IMR-90 (cell line): ENCODE measurements around the gene FAM81A. TPM values are rescaled to one million over a fixed set of nuclear protein-coding genes. Genes with fewer than 3 reads are reported as not detected.

Experiments
- ATAC-seq: fragments of 200-7000 bp; cut with Tn5 transposase; 2 replicates; pipeline ENCODE4 v1.9.1; 2020; ENCODE audit warnings: low read depth, mild to moderate bottlenecking, moderate library complexity
- BruUV-seq: library from RNA; stranded (reverse); fragments of 400-500 nt; replicated peaks from 2 replicates; lab custom pipeline; 2021; lab: Mats Ljungman, UMichigan
- CTCF ChIA-PET: fragments of 300-600 bp; formaldehyde crosslinking; extraction: SDS; loops from one replicate; lab custom pipeline; 2021; ENCODE audit warnings: antibody characterized with exemption; lab: Yijun Ruan, JAX
- POLR2A ChIA-PET: fragments of 300-600 bp; sonication (Branson Sonifier 250); formaldehyde crosslinking; loops from one replicate; lab custom pipeline; 2022; ENCODE audit warnings: antibody characterized with exemption; ENCODE audit not compliant: unreplicated experiment; lab: Charles Lee
- DNase-seq: peaks from one replicate; pipeline ENCODE4 v3.0.0; 2013
- H2AFZ ChIP-seq: replicated peaks from 2 replicates; pipeline ENCODE3; 2013; ENCODE audit warnings: low read length, mild to moderate bottlenecking; ENCODE audit not compliant: poor library complexity
- H2AK5ac ChIP-seq: 2 replicates; pipeline ENCODE4 v1.6.1; 2013; ENCODE audit warnings: low read depth, low read length, inconsistent platforms
- H2AK9ac ChIP-seq: replicated peaks from 2 replicates; pipeline ENCODE3; 2013; ENCODE audit warnings: mild to moderate bottlenecking, low read depth, low read length, moderate library complexity; ENCODE audit not compliant: poor library complexity
- H2BK120ac ChIP-seq: 2 replicates; pipeline ENCODE4 v1.6.1; 2013; ENCODE audit warnings: low read depth, low read length, inconsistent platforms
- H2BK15ac ChIP-seq: 3 replicates; pipeline ENCODE4 v1.6.1; 2013; ENCODE audit warnings: low read depth, low read length, inconsistent platforms
- H2BK20ac ChIP-seq: 2 replicates; pipeline ENCODE4 v1.6.1; 2013; ENCODE audit warnings: low read depth, mild to moderate bottlenecking, inconsistent platforms, low read length, moderate library complexity
- H2BK5ac ChIP-seq: 2 replicates; pipeline ENCODE4 v1.6.1; 2013; ENCODE audit warnings: mild to moderate bottlenecking, low read depth, low read length, inconsistent platforms; ENCODE audit not compliant: poor library complexity, severe bottlenecking
- H3K14ac ChIP-seq: replicated peaks from 2 replicates; pipeline ENCODE4 v1.6.1; 2013; ENCODE audit warnings: low read depth, low read length, inconsistent platforms
- H3K18ac ChIP-seq: 2 replicates; pipeline ENCODE4 v1.6.1; 2013; ENCODE audit warnings: low read depth, low read length, control low read depth
- H3K23ac ChIP-seq: 2 replicates; pipeline ENCODE4 v1.6.1; 2013; ENCODE audit warnings: low read depth, low read length, inconsistent platforms
- H3K27ac ChIP-seq: 2 replicates; pipeline ENCODE4 v1.5.1; 2013; ENCODE audit warnings: mild to moderate bottlenecking, control low read depth, low read length; ENCODE audit not compliant: insufficient read depth
- H3K27me3 ChIP-seq: 2 replicates; pipeline ENCODE4 v1.6.1; 2013; ENCODE audit warnings: low read length; ENCODE audit not compliant: control insufficient read depth, insufficient read depth
- H3K36me3 ChIP-seq: 2 replicates; pipeline ENCODE4 v1.6.1; 2013; ENCODE audit warnings: low read length, mixed read lengths; ENCODE audit not compliant: control insufficient read depth, insufficient read depth
- H3K4ac ChIP-seq: 2 replicates; pipeline ENCODE4 v1.6.1; 2013; ENCODE audit warnings: low read depth, low read length, inconsistent platforms
- H3K4me1 ChIP-seq: 2 replicates; pipeline ENCODE4 v1.6.1; 2013; ENCODE audit warnings: low read length, mixed read lengths; ENCODE audit not compliant: control insufficient read depth, insufficient read depth
- H3K4me2 ChIP-seq: 2 replicates; pipeline ENCODE4 v1.6.1; 2013; ENCODE audit warnings: low read depth, mild to moderate bottlenecking, control low read depth, low read length, moderate library complexity
- H3K4me3 ChIP-seq: 2 replicates; pipeline ENCODE4 v1.5.1; 2013; ENCODE audit warnings: low read depth, mild to moderate bottlenecking, control low read depth, low read length, moderate library complexity; ENCODE audit not compliant: insufficient read depth
- H3K56ac ChIP-seq: 2 replicates; pipeline ENCODE4 v1.6.1; 2013; ENCODE audit warnings: low read length, inconsistent platforms; ENCODE audit not compliant: insufficient read depth; ENCODE audit errors: extremely low read depth
- H3K79me1 ChIP-seq, 2 experiments: 2 replicates each; pipeline ENCODE4 v1.6.1; 2013; ENCODE audit warnings: low read length in 2 of 2, inconsistent platforms in 1 of 2, low read depth in 1 of 2
- H3K9ac ChIP-seq: 2 replicates; pipeline ENCODE4 v1.6.1; 2013; ENCODE audit warnings: low read depth, low read length, control low read depth
- H3K9me1 ChIP-seq: 2 replicates; pipeline ENCODE4 v1.6.1; 2013; ENCODE audit warnings: low read length, inconsistent platforms; ENCODE audit not compliant: insufficient read depth
- H3K9me3 ChIP-seq: 2 replicates; pipeline ENCODE4 v1.6.1; 2013; ENCODE audit warnings: low read length; ENCODE audit not compliant: control insufficient read depth, insufficient read depth
- H4K20me1 ChIP-seq: 2 replicates; pipeline ENCODE4 v1.6.1; 2013; ENCODE audit warnings: low read length, inconsistent platforms; ENCODE audit not compliant: insufficient read depth
- H4K5ac ChIP-seq: 2 replicates; pipeline ENCODE4 v1.6.1; 2013; ENCODE audit warnings: mild to moderate bottlenecking, low read depth, low read length, control low read depth
- H4K8ac ChIP-seq, 2 experiments: 2 replicates each; pipeline ENCODE4 v1.6.1; 2013; ENCODE audit warnings: low read depth in 2 of 2, low read length in 2 of 2, control low read depth in 1 of 2, inconsistent platforms in 1 of 2
- H4K91ac ChIP-seq: 2 replicates; pipeline ENCODE4 v1.6.1; 2013; ENCODE audit warnings: low read depth, low read length, inconsistent platforms; ENCODE audit not compliant: insufficient read depth
- BHLHE40 ChIP-seq: fragments of 150-350 bp; IDR thresholded peaks from 2 replicates; pipeline ENCODE4 v1.6.1; 2016; ENCODE audit warnings: mild to moderate bottlenecking, low read depth, low read length
- CEBPB ChIP-seq: IDR thresholded peaks from 2 replicates; pipeline ENCODE4 v1.6.1; 2012; ENCODE audit warnings: low read depth, low read length, improper control_type of control experiment
- CTCF ChIP-seq: conservative IDR thresholded peaks from 2 replicates; pipeline ENCODE4 v1.5.1; 2012; ENCODE audit warnings: mild to moderate bottlenecking, low read depth, low read length, improper control_type of control experiment
- FOS ChIP-seq: fragments of 150-350 bp; IDR thresholded peaks from 2 replicates; pipeline ENCODE4 v1.6.1; 2016; ENCODE audit warnings: low read depth, low read length
- MAFK ChIP-seq: IDR thresholded peaks from 2 replicates; pipeline ENCODE4 v1.6.1; 2012; ENCODE audit warnings: low read depth, low read length, improper control_type of control experiment
- MXI1 ChIP-seq: IDR thresholded peaks from 2 replicates; pipeline ENCODE4 v1.6.1; 2012; ENCODE audit warnings: low read depth, mild to moderate bottlenecking, low read length, moderate library complexity, borderline replicate concordance
- POLR2A ChIP-seq: IDR thresholded peaks from 2 replicates; pipeline ENCODE4 v1.6.1; 2012; ENCODE audit warnings: mild to moderate bottlenecking, low read depth, low read length
- RAD21 ChIP-seq: IDR thresholded peaks from 2 replicates; pipeline ENCODE4 v1.6.1; 2012; ENCODE audit warnings: low read length, improper control_type of control experiment
- RFX5 ChIP-seq: IDR thresholded peaks from 2 replicates; pipeline ENCODE4 v1.8.0; 2012; ENCODE audit warnings: low read depth, mild to moderate bottlenecking, low read length, moderate library complexity
- WGBS, 2 experiments: methylation state at CpG; one replicate each; pipeline versions ENCODE4 v1.1.5 to v1.1.7; 2013; ENCODE audit warnings: missing lambda C conversion rate in 2 of 2; ENCODE audit not compliant: insufficient read length in 1 of 2; ENCODE audit errors: extremely low coverage in 2 of 2; 5-methylcytosine and 5-hydroxymethylcytosine counted together
- dilution Hi-C: fragments of 300-500 bp; cut with HindIII; formaldehyde crosslinking; loops from one replicate; pipeline ENCODE4 v1.14.3; 2018; ENCODE audit warnings: low sequenced_read_pairs; ENCODE audit not compliant: unreplicated experiment
- in situ Hi-C: fragments of 300-500 bp; cut with MboI; formaldehyde crosslinking; loops from 3 replicates; pipeline ENCODE4 v1.14.3; 2019; ENCODE audit warnings: low sequenced_read_pairs, inconsistent platforms, mixed read lengths
- intact Hi-C: fragments of 100-400 bp; cut with micrococcal nuclease; formaldehyde crosslinking; loops from 2 replicates; pipeline ENCODE4 v1.10.0; 2022
- polyA plus RNA-seq, 3 experiments: library from polyadenylated mRNA; depleted of rRNA; stranded (reverse); fragments of >200 nt; gene quantifications; 2 replicates each; pipeline ENCODE4 v1.2.3, GENCODE V29; 2012; ENCODE audit warnings: low replicate concordance in 1 of 3
- total RNA-seq: library from RNA; depleted of rRNA; stranded (reverse); fragments of >200 nt; gene quantifications from 2 replicates; pipeline ENCODE4 v1.2.3, GENCODE V29; 2012

The FAM81A gene
- total and polyA plus RNA-seq, 2 of the 4 experiments (the other 2 are of a cell fraction), result not detected

- H3K23ac ChIP-seq, result no peak overlapping the region
- BruUV-seq, result no TSS peak
- ATAC-seq (no peak), DNase-seq (no peak)
- ChIA-PET POLR2A (no interaction called here), CTCF (no interaction called here)
- H3K9me3 ChIP-seq, result no peaks in the 10 kb centered on the region
- no peaks in the 10 kb centered on the region for H3K36me3 ChIP-seq
- H2BK15ac ChIP-seq, result no peak overlapping the region
- H2AK5ac ChIP-seq, result no peak overlapping the region
- no peak overlapping the region for H4K91ac ChIP-seq
- 73% methylated on average over 5 of the region's 11 CpGs; no CpG with 5 or more reads in 1 of the 2 experiments for WGBS, 2 experiments
- H4K8ac ChIP-seq, result no peak overlapping the region
- H3K27ac ChIP-seq, result no peak overlapping the region
- dilution Hi-C loops, result no loop called here
- H3K18ac ChIP-seq, result no peak overlapping the region
- no peaks in the 10 kb centered on the region for H3K4me1 ChIP-seq
- in situ Hi-C loops, result no loop called here
- H3K4me3 ChIP-seq, result no peak overlapping the region
- no peak overlapping the region for H3K4ac ChIP-seq
- intact Hi-C loops, result no loop called here
- TF ChIP-seq BHLHE40 (no peak), CTCF (no peak), FOS (no peak), RAD21 (no peak), MAFK (no peak), POLR2A (no peak), CEBPB (no peak), MXI1 (no peak), RFX5 (no peak)
- H2AK9ac ChIP-seq, result no peak overlapping the region
- peaks cover 10% of the 10 kb centered on the region; the same call in 1 of the 2 replicates for H3K9me1 ChIP-seq
- H4K5ac ChIP-seq, result no peak overlapping the region
- H4K20me1 ChIP-seq, result no peaks in the 10 kb centered on the region
- no peaks in the 10 kb centered on the region for H3K79me1 ChIP-seq
- H3K4me2 ChIP-seq, result no peak overlapping the region
- H3K56ac ChIP-seq, result no peak overlapping the region
- no peak overlapping the region for H3K9ac ChIP-seq
- peaks cover 34% of the 10 kb centered on the region for H3K27me3 ChIP-seq
- H3K14ac ChIP-seq, result no peak overlapping the region
- no peak overlapping the region for H2BK5ac ChIP-seq
- H2AFZ ChIP-seq, result no peak overlapping the region
- H2BK20ac ChIP-seq, result no peak overlapping the region
- no peak overlapping the region for H2BK120ac ChIP-seq
Observed at GRCh38 chr15:59444081-59444835, 6.3 kb downstream of the FAM81A start.
